ENCODE measurements around the gene ANTXR1.

ANTXR1 gene

GRCh38 chr2:69092857-69093256, 79.9 kb downstream of the ANTXR1 start:
- H3K9ac ChIP-seq (ENCODE audit: low read length) = no peak overlapping the region
- TF ChIP-seq CTCF (IDR thresholded peaks at IDR 0.05; ENCODE audit: low read depth, low read length) = no peak
- no peak for TF ChIP-seq EZH2phosphoT487 (IDR thresholded peaks at IDR 0.05; ENCODE audit: low read depth)
- H3K9me3 ChIP-seq (ENCODE audit: insufficient read depth, low read length) = no peaks in the 10 kb centered on the region
- H3K4me1 ChIP-seq (ENCODE audit: low read length) = no peaks in the 10 kb centered on the region
- no peak overlapping the region for H3K27ac ChIP-seq (ENCODE audit: low read length)
- no peak overlapping the region for H2AFZ ChIP-seq (ENCODE audit: low read depth, low read length)
- H3K4me2 ChIP-seq (ENCODE audit: low read length) = no peak overlapping the region
- H3K4me3 ChIP-seq (ENCODE audit: low read length) = no peak overlapping the region
- peaks cover 46% of the 10 kb centered on the region for H3K27me3 ChIP-seq (ENCODE audit: low read depth, low read length)
- no peaks in the 10 kb centered on the region for H4K20me1 ChIP-seq (ENCODE audit: insufficient read depth, low read length)
- H3K36me3 ChIP-seq (replicated peaks; ENCODE audit: low read depth, low read length) = no peaks in the 10 kb centered on the region
- no peaks in the 10 kb centered on the region for H3K79me2 ChIP-seq (ENCODE audit: low read length)

- Histone ChIP-seq H3K9ac (ENCODE audit: low read length) (no peak overlapping the region), H4K20me1 (ENCODE audit: insufficient read depth, low read length) (no peaks in the 10 kb centered on the region), H3K27me3 (ENCODE audit: low read depth, low read length) (peaks cover 22% of the 10 kb centered on the region), H3K27ac (ENCODE audit: low read length) (no peak overlapping the region), H3K79me2 (ENCODE audit: low read length) (no peaks in the 10 kb centered on the region), H3K36me3 (replicated peaks; ENCODE audit: low read depth, low read length) (no peaks in the 10 kb centered on the region), H3K4me1 (ENCODE audit: low read length) (no peaks in the 10 kb centered on the region), H3K4me2 (ENCODE audit: low read length) (no peak overlapping the region), H2AFZ (ENCODE audit: low read depth, low read length) (no peak overlapping the region), H3K4me3 (ENCODE audit: low read length) (no peak overlapping the region), H3K9me3 (ENCODE audit: insufficient read depth, low read length) (no peaks in the 10 kb centered on the region)
- TF ChIP-seq CTCF (IDR thresholded peaks at IDR 0.05; ENCODE audit: low read depth, low read length) = no peak
- TF ChIP-seq EZH2phosphoT487 (IDR thresholded peaks at IDR 0.05; ENCODE audit: low read depth) = no peak
Observed at GRCh38 chr2:69095305-69095704, 82.3 kb downstream of the ANTXR1 start.

DNA sequence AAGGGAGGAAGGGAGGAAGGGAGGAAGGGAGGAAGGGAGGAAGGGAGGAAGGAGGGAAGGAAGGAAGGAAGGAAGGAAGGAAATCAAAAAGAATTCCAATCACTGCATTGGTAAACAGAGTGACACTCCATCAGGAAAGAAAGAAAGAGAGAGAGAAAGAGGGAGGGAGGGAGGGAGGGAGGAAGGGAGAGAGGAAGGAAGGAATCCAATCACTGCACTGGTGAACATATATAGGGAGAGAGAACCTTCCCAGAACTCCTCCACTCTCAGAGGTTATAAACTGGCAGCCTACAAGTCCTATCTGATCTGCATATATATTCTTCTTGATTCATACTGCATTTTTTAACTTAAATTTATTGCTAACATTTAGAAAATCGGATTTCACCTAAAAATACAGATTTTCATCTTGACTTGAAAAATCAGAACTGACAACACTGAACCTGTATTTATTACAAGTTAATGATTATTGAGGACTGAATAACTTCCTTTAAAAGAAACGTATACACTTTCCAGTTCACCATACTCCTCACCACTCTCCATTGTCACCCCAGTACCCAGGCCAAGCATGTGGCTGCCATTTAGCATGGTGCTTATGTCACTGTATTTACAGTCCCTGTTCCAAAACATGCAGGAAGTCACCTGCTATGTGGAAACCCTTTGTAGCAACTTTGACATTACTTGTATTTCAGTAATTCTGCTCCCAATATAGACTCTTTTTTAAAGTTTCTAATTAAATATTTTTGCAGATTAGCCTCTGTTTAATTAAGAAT, 83.5 kb downstream of the ANTXR1 start:
- peaks cover 18% of the 10 kb centered on the region for H3K27me3 ChIP-seq (ENCODE audit: low read depth, low read length)
- no peaks in the 10 kb centered on the region for H3K36me3 ChIP-seq (replicated peaks; ENCODE audit: low read depth, low read length)
- H3K9me3 ChIP-seq (ENCODE audit: insufficient read depth, low read length) = no peaks in the 10 kb centered on the region
- no peaks in the 10 kb centered on the region for H3K4me1 ChIP-seq (ENCODE audit: low read length)
- no peak overlapping the region for H3K4me2 ChIP-seq (ENCODE audit: low read length)
- no peak overlapping the region for H3K4me3 ChIP-seq (ENCODE audit: low read length)
- no peak overlapping the region for H2AFZ ChIP-seq (ENCODE audit: low read depth, low read length)
- TF ChIP-seq CTCF (IDR thresholded peaks at IDR 0.05; ENCODE audit: low read depth, low read length) (no peak), EZH2phosphoT487 (IDR thresholded peaks at IDR 0.05; ENCODE audit: low read depth) (no peak)
- H3K9ac ChIP-seq (ENCODE audit: low read length) = no peak overlapping the region
- H3K79me2 ChIP-seq (ENCODE audit: low read length) = no peaks in the 10 kb centered on the region
- no peak overlapping the region for H3K27ac ChIP-seq (ENCODE audit: low read length)
- H4K20me1 ChIP-seq (ENCODE audit: insufficient read depth, low read length) = no peaks in the 10 kb centered on the region

DNA sequence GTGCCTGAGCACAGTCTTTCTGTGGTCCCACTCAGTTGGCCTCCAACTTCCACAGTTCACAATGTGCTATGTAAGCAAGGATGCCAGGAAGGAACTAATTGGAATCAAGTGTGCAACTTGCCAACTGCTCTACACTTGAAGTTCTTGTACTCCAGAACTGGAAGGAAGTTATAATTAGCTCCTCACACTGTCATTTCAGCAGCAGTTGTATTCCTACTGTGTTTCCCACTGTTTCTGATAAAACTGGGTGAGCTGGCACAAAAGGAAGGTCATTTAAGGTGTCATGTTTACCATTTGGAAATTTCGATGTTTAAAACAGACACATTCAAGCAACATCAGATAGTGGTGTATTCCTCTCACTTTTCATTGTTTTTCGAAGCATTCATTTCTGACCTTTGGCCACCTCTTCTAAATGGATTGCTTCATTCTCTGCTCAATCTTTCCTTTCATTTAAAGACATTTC, 84.2 kb downstream of the ANTXR1 start:
- no peak overlapping the region for H2AFZ ChIP-seq (ENCODE audit: low read depth, low read length)
- no peaks in the 10 kb centered on the region for H3K9me3 ChIP-seq (ENCODE audit: insufficient read depth, low read length)
- no peak overlapping the region for H3K27ac ChIP-seq (ENCODE audit: low read length)
- peaks cover 18% of the 10 kb centered on the region for H3K27me3 ChIP-seq (ENCODE audit: low read depth, low read length)
- H3K79me2 ChIP-seq (ENCODE audit: low read length) = no peaks in the 10 kb centered on the region
- no peaks in the 10 kb centered on the region for H3K36me3 ChIP-seq (replicated peaks; ENCODE audit: low read depth, low read length)
- no peak overlapping the region for H3K4me3 ChIP-seq (ENCODE audit: low read length)
- H3K4me2 ChIP-seq (ENCODE audit: low read length) = no peak overlapping the region
- no peaks in the 10 kb centered on the region for H4K20me1 ChIP-seq (ENCODE audit: insufficient read depth, low read length)
- H3K9ac ChIP-seq (ENCODE audit: low read length) = no peak overlapping the region
- H3K4me1 ChIP-seq (ENCODE audit: low read length) = no peaks in the 10 kb centered on the region
- no peak for TF ChIP-seq EZH2phosphoT487 (IDR thresholded peaks at IDR 0.05; ENCODE audit: low read depth)
- TF ChIP-seq CTCF (IDR thresholded peaks at IDR 0.05; ENCODE audit: low read depth, low read length) = no peak
